Stimulated activated naive CD4-positive, alpha-beta T cell (primary cell): ENCODE data around the gene ZBTB22.
A peak's percentile ranks its signal among the peaks of the same experiment; 100 is the strongest.
"Not testable (repeated sequence)": the region's sequence is repeated elsewhere in the genome, so short reads cannot be mapped to it uniquely, and the experiment has no call there.

Source experiments
- DNase-seq, 6 experiments: peaks; one replicate each; lab custom pipeline; 2025; lab: John Stamatoyannopoulos, UW

ZBTB22 gene, protein sequence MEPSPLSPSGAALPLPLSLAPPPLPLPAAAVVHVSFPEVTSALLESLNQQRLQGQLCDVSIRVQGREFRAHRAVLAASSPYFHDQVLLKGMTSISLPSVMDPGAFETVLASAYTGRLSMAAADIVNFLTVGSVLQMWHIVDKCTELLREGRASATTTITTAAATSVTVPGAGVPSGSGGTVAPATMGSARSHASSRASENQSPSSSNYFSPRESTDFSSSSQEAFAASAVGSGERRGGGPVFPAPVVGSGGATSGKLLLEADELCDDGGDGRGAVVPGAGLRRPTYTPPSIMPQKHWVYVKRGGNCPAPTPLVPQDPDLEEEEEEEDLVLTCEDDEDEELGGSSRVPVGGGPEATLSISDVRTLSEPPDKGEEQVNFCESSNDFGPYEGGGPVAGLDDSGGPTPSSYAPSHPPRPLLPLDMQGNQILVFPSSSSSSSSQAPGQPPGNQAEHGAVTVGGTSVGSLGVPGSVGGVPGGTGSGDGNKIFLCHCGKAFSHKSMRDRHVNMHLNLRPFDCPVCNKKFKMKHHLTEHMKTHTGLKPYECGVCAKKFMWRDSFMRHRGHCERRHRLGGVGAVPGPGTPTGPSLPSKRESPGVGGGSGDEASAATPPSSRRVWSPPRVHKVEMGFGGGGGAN

DNA sequence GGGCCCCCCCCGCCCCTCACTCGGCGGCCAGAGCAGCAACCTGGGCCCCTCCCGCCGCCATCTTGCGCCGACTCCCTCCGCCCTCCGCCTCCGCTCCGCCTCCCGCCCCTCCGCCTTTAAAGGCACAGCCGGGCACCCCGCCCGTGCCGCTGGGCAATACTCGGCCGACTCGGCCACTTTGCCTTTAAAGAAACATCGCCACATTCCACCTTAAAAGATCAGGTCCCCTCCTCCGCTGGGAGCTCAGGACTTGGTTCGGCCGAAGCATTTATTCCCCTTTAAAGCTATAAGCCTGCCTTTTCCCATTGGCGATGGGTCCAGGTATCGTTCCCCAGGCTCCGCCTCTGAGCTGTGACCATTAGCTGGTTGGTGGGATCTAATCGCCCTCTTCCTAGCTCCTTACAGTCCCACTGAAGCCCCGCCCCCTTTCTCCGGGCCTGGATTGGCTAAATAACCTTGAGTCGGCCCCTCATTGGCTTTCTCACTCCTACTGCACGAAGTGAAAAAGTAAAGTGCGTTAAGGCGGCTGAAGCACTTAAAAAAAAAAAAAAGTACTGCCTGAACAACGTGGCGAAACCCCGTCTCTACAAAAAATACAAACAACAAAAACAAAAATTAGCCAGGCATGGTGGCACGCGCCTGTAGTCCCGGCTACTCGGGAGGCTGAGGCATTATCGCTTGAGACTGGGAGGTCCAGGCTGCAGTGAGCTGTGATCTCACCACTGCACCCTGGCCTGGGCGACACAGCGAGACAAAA, at the start of gene ZBTB22:
ZBTB22 (minus strand) TSS at position 76 of the 757 bp plus-strand sequence. CDS start 828 bp downstream, outside the sequence.
- peak; percentile 95 to 99 (median 98) for DNase-seq

DNA sequence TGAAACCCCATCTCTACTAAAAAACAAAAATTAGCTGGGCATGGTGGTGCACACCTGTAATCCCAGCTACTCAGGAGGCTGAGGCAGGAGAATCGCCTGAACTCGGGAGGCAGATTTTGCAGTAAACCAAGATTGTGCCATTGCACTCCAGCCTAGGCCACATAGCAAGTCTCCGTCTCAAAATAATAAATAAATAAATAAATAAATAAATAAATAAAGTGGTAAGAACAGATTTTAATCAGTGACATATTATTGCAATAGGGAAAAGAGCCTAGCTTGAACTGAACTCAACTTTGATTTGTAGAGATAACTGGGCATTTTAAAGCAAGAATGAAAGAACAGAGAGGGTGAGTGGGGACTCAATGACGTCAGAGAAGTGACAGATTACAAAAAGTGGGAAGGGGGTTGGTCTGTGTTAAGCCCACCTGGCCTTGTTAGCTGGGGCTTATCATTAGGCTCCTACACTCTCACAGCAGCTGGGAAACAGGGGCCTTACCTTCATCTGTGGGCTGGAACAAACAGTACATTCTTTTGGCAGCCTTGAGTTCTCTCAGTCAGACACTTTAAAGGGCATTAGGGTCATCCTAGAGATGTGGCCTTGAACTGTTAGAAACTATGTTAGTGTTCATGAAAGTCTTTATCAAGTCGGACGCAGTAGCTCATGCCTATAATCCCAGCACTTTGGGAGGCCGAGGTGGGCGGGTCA, 49.6 kb upstream of the ZBTB22 start:
- DNase-seq = no peak

GRCh38 chr6:33365206-33365971, 47.8 kb upstream of the ZBTB22 start:
- not testable (repeated sequence) for DNase-seq

DNA sequence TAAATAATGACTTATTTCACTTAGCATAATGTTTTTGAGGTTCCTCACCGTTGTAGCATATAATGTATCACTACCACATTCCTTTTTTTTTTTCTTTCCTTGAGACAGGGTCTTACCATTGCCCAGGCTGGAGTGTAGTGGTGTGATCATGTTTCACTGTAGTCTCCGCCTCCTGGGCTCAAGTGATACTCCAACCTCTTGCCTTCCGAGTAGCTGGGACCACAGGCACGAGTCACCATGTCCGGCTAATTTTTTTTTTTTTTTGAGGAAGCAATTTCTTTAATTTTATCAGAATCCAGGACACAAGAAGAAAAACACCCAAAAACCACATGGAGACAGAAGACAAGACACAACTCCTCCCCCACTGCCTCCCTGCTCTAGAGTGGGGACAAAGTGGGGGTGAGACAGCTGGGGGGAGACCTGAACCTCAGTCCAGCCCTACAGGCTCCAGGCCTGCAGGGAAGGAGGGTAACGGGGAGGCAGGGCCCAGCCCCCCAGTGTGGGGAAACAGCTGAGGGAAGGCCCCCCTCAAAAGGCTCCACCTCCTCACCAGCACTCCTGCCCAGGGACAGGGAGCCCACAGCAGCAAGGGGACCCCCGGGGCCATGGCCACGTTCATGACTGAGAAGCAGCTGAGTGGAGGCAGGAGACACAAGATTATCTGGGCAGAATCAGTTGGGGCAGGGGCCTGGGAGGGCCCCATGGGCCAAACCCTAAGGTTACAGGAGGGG, 47.1 kb upstream of the ZBTB22 start:
- not testable (repeated sequence) for DNase-seq

GRCh38 chr6:33363486-33363885, 45.9 kb upstream of the ZBTB22 start:
- not testable (repeated sequence) for DNase-seq

GRCh38 chr6:33359331-33359730, 41.8 kb upstream of the ZBTB22 start:
- DNase-seq = no peak

- not testable (repeated sequence) for DNase-seq
Measured at GRCh38 chr6:33357160-33357871, 39.8 kb upstream of the ZBTB22 start.

GRCh38 chr6:33356295-33356694, 38.8 kb upstream of the ZBTB22 start:
- DNase-seq = no peak

- not testable (repeated sequence) for DNase-seq
Measured at GRCh38 chr6:33355860-33356259, 38.3 kb upstream of the ZBTB22 start.

GRCh38 chr6:33347816-33348215, 30.3 kb upstream of the ZBTB22 start:
- DNase-seq = no peak

DNA sequence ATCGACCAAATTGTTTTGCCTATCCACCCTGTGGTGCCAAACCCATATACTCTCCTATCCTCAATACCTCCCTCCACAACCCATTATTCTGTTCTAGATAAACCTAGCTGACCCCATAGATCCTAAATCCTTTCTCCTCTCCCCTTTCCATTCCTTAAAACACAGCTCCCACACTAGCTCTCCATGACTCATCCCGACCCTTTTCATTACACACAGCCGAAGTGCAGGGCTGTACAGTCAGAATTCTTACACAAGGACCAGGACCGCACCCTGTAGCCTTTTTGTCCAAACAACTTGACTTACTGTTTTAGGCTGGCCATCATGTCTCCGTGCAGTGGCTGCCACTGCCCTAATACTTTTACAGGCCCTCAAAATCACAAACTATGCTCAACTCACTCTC, 29.4 kb upstream of the ZBTB22 start:
- not testable (repeated sequence) for DNase-seq

GRCh38 chr6:33344701-33345697, 27.5 kb upstream of the ZBTB22 start:
- DNase-seq = peak; percentile 48 to 89 (median 74)

DNA sequence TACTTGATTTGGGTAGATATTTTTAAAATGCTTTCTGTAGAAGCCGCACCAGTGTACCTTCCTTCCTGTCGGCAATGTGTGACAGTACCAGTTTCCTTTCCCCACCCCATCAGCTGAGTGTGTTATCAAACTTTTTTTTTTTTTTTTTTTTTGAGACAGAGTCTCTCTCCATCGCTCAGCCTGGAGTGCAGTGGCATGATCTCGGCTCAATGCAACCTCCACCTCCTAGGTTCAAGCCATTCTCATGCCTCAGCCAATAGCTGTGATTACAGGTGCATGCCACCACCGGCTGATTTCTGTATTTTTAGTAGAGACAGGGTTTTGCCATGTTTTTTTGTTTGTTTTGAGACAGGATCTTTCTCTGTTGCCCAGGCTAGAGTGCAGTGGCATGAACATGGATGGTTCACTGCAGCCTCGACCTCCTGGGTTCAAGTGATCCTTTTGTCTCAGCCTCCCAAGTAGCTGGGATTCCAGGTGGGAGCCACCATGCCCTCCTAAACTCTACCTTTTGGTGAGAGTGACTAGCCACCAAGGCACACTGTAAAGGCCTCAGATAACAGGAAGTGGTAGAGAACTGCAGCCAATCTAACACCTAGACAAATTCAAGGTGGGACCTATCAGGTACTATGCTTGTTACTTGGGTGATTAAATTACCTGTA, 26.5 kb upstream of the ZBTB22 start:
- peak; percentile 48 to 91 (median 80) for DNase-seq

DNA sequence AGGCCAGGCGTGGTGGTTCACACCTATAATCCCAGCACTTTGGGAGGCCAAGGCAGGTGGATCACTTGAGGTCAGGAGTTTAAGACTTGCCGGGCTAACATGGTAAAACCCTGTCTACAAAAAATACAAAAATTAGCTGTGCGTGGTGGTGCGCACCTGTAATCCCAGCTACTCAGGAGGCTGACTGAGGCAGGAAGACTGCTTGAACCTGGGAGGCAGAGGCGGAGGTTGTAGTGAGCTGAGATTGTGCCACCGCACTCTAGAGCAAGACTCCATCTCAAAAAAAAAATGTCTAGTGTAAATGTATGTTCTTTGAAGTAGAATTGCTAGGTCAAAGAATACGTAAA, 26.0 kb upstream of the ZBTB22 start:
- peak in 1 of 6 experiments; percentile 40 for DNase-seq

DNA sequence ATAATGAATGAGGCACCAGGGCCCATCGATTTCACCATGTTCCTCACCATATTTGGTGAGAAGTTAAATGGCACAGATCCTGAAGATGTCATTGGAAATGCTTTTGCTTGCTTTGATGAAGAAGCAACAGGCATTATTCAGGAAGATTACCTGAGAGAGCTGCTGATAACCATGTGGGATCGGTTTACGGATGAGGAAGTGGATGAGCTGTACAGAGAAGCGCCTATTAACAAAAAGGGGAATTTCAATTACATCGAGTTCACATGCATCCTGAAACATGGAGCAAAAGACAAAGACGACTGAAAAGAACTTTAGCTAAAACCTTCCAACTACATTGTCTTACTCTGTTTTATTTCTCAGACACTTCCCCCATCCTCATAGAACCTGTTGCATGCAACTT, 21.6 kb upstream of the ZBTB22 start:
- DNase-seq = no peak

DNA sequence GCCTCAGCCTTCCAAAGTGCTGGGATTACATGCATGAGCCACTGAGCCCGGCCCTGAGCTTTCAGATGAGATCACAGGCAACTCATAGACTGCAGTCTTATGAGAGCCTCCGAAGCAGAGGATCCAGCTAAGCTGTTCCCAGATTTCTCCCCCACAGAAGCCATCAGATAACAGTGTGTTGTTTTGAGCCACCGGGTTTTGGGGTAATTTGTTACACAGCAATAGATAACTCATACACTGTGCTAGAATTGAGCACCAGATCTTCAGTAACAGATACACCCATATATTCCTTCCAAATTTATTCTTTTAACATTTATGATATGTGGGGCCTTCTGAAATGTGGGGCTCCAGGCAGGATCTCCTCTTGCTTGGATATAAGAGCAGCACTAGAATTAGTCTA, 19.0 kb upstream of the ZBTB22 start:
- no peak for DNase-seq

- DNase-seq = no peak
Measured at GRCh38 chr6:33335916-33336315, 18.4 kb upstream of the ZBTB22 start.

DNA sequence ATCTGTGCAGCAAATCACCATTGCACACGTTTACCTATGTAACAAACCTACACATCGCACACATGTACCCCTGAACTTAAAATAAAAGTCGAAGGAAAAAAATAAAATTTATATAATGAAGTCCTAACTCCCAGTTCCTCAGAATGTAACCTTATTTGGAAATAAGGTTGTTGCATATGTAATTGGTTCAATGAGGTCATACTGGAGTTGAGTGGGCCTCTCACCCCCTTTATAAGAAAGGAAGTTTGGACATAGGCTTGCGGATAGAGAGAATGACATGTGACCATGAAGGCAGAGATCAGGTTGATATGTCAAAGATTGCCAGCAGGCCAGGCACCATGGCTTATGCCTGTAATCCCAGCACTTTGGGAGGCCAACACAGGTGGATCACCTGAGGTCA, 16.1 kb upstream of the ZBTB22 start:
- DNase-seq = no peak
